G401.6 (cell line): ENCODE measurements around the gene ACOT8.
"Not testable (repeated sequence)": the region's sequence is repeated elsewhere in the genome, so short reads cannot be mapped to it uniquely, and the experiment has no call there.

Experiments used
- FAIRE-seq: peaks from 2 replicates; lab custom pipeline; 2012; peaks lifted over from hg19 to GRCh38; lab: Jason Lieb, UNC

ACOT8 gene

GRCh38 chr20:45886590-45887345 lies 29.6 kb upstream of the ACOT8 start:
- FAIRE-seq, result no peak

GRCh38 chr20:45883100-45883469 lies 25.9 kb upstream of the ACOT8 start:
- no peak for FAIRE-seq

GRCh38 chr20:45882469-45883099 lies 25.4 kb upstream of the ACOT8 start:
- no peak for FAIRE-seq

GRCh38 chr20:45880988-45881788 lies 24.0 kb upstream of the ACOT8 start, which contains the start of gene ZSWIM1:
ZSWIM1 (plus strand) TSS chr20:45881227; CDS start chr20:45882593, 1,366 bp downstream.
- peak; percentile 97 for FAIRE-seq

- FAIRE-seq, result no peak
Measured at GRCh38 chr20:45878076-45878761, 21.0 kb upstream of the ACOT8 start.

GRCh38 chr20:45874576-45874975 lies 17.4 kb upstream of the ACOT8 start:
- no peak for FAIRE-seq

GRCh38 chr20:45874104-45874481 lies 16.9 kb upstream of the ACOT8 start:
- not testable (repeated sequence) for FAIRE-seq

- FAIRE-seq, result no peak
Measured at GRCh38 chr20:45873409-45874103, 16.4 kb upstream of the ACOT8 start.

- no peak for FAIRE-seq
Measured at GRCh38 chr20:45872626-45873025, 15.4 kb upstream of the ACOT8 start.

GRCh38 chr20:45867819-45868176 lies 10.6 kb upstream of the ACOT8 start:
- FAIRE-seq, result no peak

- no peak for FAIRE-seq
Measured at GRCh38 chr20:45867136-45867818, 10.1 kb upstream of the ACOT8 start.

- no peak for FAIRE-seq
Measured at GRCh38 chr20:45866454-45866853, 9.3 kb upstream of the ACOT8 start.

- no peak for FAIRE-seq
Measured at GRCh38 chr20:45863543-45864470, 6.6 kb upstream of the ACOT8 start.

GRCh38 chr20:45861221-45862075 lies 4.3 kb upstream of the ACOT8 start:
- FAIRE-seq, result no peak

GRCh38 chr20:45860560-45861220 lies 3.5 kb upstream of the ACOT8 start:
- no peak for FAIRE-seq

- no peak for FAIRE-seq
Measured at GRCh38 chr20:45859916-45860315, 2.7 kb upstream of the ACOT8 start.

GRCh38 chr20:45857882-45858216 lies 657 bp upstream of the ACOT8 start:
- no peak for FAIRE-seq

GRCh38 chr20:45853484-45853883 lies 3.7 kb downstream of the ACOT8 start:
- FAIRE-seq, result no peak

- no peak for FAIRE-seq
Measured at GRCh38 chr20:45852326-45852725, 4.9 kb downstream of the ACOT8 start.
